MG63 (cell line): ENCODE measurements around the gene ITGB3. TPM values are rescaled to one million over a fixed set of nuclear protein-coding genes. Genes with fewer than 3 reads are reported as not detected.
A peak's percentile ranks its signal among the peaks of the same experiment; 100 is the strongest.
"Not testable (repeated sequence)": the region's sequence is repeated elsewhere in the genome, so short reads cannot be mapped to it uniquely, and the experiment has no call there.

Experiments used
- DNase-seq: peaks from one replicate; pipeline ENCODE4 v3.0.0-alpha.2; 2020
- H3K27me3 ChIP-seq: fragments of 250-450 bp; sonication (Bioruptor Pico); 2 replicates; pipeline ENCODE4 v1.5.1; 2020; ENCODE audit warnings: mild to moderate bottlenecking, moderate library complexity
- H3K36me3 ChIP-seq: fragments of 250-450 bp; sonication (Bioruptor Pico); 2 replicates; pipeline ENCODE4 v1.5.1; 2020; ENCODE audit warnings: mild to moderate bottlenecking, moderate library complexity
- H3K4me3 ChIP-seq: fragments of 250-450 bp; sonication (Bioruptor Pico); 2 replicates; pipeline ENCODE4 v1.5.1; 2020; ENCODE audit warnings: mild to moderate bottlenecking, moderate library complexity
- H3K9me3 ChIP-seq: fragments of 250-450 bp; sonication (Bioruptor Pico); 2 replicates; pipeline ENCODE4 v1.5.1; 2020; ENCODE audit warnings: mild to moderate bottlenecking, moderate library complexity
- total RNA-seq: library from RNA; depleted of rRNA; stranded (reverse); fragments of >200 nt; shearing (Covaris generic); gene quantifications from 2 replicates; pipeline ENCODE4 v1.2.3, GENCODE V29; 2014; ENCODE audit warnings: low replicate concordance

The ITGB3 gene
- total RNA-seq, 1 experiment from 2014 or later = 12.1 TPM

- Histone ChIP-seq H3K36me3 (no peaks in the 10 kb centered on the region), H3K4me3 (no peak overlapping the region), H3K9me3 (peaks cover 2% of the 10 kb centered on the region; the same call in 1 of the 2 replicates), H3K27me3 (no peaks in the 10 kb centered on the region)
- DNase-seq = no peak
Observed at GRCh38 chr17:47219621-47220475, 33.8 kb upstream of the ITGB3 start.

DNA sequence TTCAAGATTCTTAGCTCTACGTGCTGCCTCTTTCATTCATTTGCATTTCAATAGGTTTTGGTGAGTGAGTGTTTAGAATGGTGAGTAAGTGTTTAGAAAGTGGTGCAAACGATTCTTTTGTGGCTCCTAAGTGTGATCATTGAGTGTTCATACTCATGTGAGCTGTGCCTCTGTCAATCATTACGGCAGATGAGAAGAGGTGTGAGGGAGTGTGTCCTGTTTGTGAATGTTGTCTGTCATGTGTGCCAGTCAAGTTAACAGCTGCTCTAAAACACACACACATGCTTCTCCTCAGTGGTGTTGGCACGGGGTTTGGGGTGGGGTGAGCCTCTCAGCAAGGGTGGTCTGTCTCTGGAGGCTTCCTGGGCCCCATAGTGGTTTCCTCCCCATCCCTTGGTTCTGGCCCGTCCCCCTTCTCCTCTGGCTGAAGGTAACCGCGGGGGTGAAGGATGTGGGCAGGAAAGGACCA is 33.1 kb upstream of the ITGB3 start:
- DNase-seq = no peak
- Histone ChIP-seq H3K4me3 (no peak overlapping the region), H3K9me3 (peaks cover 2% of the 10 kb centered on the region; the same call in 1 of the 2 replicates), H3K36me3 (no peaks in the 10 kb centered on the region), H3K27me3 (no peaks in the 10 kb centered on the region)

DNA sequence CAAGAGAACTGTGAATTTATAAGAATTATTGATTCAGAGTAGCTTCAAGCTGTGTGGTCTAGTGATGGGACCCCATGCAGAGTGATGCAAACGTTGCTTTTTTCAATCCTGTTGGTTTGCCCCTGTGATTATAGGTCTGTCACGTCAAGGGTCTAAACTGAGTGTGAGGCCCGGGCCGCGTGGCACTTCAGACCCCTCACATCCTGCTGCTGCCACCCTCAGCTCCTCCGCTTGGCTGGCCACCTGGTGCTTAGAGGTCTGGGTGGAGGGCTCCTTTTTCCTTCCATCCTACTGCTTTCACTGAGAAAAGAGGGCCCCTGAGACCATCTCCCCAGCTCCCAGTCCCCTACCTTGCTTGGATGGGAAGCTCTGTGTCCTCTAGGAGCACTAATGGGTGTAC is 32.5 kb upstream of the ITGB3 start:
- peaks cover 2% of the 10 kb centered on the region; the same call in 1 of the 2 replicates for H3K9me3 ChIP-seq
- H3K36me3 ChIP-seq = no peaks in the 10 kb centered on the region
- H3K4me3 ChIP-seq = no peak overlapping the region
- DNase-seq = no peak
- no peaks in the 10 kb centered on the region for H3K27me3 ChIP-seq

- Histone ChIP-seq H3K27me3 (no peaks in the 10 kb centered on the region), H3K36me3 (no peaks in the 10 kb centered on the region)
Observed at GRCh38 chr17:47222047-47222446, 31.6 kb upstream of the ITGB3 start.

DNA sequence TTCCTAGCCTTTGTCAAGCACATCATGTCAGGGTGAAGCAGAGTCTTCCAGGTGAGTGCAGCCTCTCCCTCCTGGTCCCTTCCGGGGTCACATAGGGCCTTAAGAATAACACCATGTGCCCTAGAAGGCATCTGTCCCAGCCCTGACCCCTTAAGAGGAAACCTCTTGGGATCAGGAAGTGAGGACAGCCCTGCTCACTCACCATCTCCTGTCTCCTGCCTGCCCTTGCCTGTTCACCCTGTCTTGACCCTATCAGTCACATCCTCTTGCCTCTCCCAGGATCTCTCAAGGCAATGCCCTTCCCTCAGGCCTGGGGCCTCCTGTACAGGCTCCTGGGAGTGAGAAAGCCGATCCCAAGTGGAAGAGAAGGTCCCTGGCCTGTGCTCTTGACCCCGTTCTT is 30.6 kb upstream of the ITGB3 start:
- H3K9me3 ChIP-seq = peaks cover 2% of the 10 kb centered on the region; the same call in 1 of the 2 replicates
- H3K36me3 ChIP-seq = no peaks in the 10 kb centered on the region
- H3K27me3 ChIP-seq = no peaks in the 10 kb centered on the region
- no peak overlapping the region for H3K4me3 ChIP-seq
- peak; percentile 21 for DNase-seq

More at GRCh38 chr17:47222047-47222446, 31.6 kb upstream of the ITGB3 start:
- DNase-seq = no peak
- Histone ChIP-seq H3K9me3 (peaks cover 2% of the 10 kb centered on the region; the same call in 1 of the 2 replicates), H3K4me3 (no peak overlapping the region)

GRCh38 chr17:47223460-47223859 is 30.2 kb upstream of the ITGB3 start:
- peaks cover 2% of the 10 kb centered on the region; the same call in 1 of the 2 replicates for H3K9me3 ChIP-seq
- no peak for DNase-seq

GRCh38 chr17:47224077-47224476 is 29.6 kb upstream of the ITGB3 start:
- not testable (repeated sequence) for H3K27me3 ChIP-seq, H3K4me3 ChIP-seq, H3K9me3 ChIP-seq, DNase-seq, H3K36me3 ChIP-seq

More at GRCh38 chr17:47223460-47223859, 30.2 kb upstream of the ITGB3 start:
- H3K27me3 ChIP-seq = no peaks in the 10 kb centered on the region
- no peak overlapping the region for H3K4me3 ChIP-seq
- no peaks in the 10 kb centered on the region for H3K36me3 ChIP-seq

GRCh38 chr17:47224966-47225365 is 28.7 kb upstream of the ITGB3 start:
- DNase-seq = no peak
- Histone ChIP-seq H3K36me3 (no peaks in the 10 kb centered on the region), H3K4me3 (no peak overlapping the region), H3K9me3 (peaks cover 2% of the 10 kb centered on the region; the same call in 1 of the 2 replicates), H3K27me3 (no peaks in the 10 kb centered on the region)

GRCh38 chr17:47225436-47225858 is 28.2 kb upstream of the ITGB3 start:
- peak; percentile 85 for DNase-seq
- Histone ChIP-seq H3K27me3 (no peaks in the 10 kb centered on the region), H3K9me3 (peaks cover 2% of the 10 kb centered on the region; the same call in 1 of the 2 replicates), H3K4me3 (no peak overlapping the region), H3K36me3 (no peaks in the 10 kb centered on the region)

GRCh38 chr17:47225911-47226688 is 27.5 kb upstream of the ITGB3 start:
- no peaks in the 10 kb centered on the region for H3K36me3 ChIP-seq
- peaks cover 2% of the 10 kb centered on the region; the same call in 1 of the 2 replicates for H3K9me3 ChIP-seq
- no peak for DNase-seq
- no peak overlapping the region for H3K4me3 ChIP-seq
- H3K27me3 ChIP-seq = no peaks in the 10 kb centered on the region

- H3K27me3 ChIP-seq = no peaks in the 10 kb centered on the region
- H3K4me3 ChIP-seq = no peak overlapping the region
- H3K9me3 ChIP-seq = peaks cover 2% of the 10 kb centered on the region; the same call in 1 of the 2 replicates
- no peaks in the 10 kb centered on the region for H3K36me3 ChIP-seq
- no peak for DNase-seq
Observed at GRCh38 chr17:47227862-47228261, 25.8 kb upstream of the ITGB3 start.

DNA sequence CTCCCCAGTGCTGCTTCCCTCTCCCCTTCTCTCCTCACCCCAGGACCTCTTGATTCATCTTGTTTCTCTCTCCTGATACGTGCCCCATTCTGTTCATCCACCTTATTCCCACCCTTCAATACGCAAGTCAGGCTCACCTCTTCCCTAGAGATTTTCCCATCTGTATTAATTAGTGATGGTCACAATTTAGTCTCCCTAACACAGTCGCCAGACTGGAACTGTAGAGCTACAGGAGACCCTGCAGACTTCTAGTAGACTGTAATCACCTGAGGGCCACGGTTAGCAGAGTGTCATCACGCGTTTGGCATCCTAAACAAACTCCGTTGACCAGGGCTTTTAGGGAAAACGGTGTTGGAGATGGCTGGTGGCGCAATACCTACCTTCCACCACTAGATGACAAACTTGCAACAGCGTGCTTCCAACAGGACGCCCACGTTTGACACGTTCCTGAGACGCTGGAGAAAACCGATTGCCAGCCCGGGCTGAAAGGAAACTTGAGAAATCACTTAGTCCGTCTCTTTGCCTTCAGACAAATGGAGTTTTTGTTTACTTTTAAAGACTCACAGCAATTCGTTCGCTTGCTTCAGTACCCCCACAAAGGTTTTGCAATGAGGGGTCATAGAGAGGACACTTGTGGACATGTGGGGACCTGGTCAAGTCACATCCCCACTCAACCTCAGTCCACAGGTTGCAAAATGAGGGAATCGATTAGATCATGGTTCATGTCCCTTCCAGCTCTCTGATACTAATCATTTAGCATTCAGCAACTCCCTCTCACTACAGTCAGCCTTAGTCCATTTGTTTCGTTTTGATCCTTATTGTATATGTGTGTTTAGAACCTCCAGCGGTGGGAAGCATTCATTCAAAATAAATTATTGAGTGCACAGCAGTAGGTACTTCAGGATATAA is 23.8 kb upstream of the ITGB3 start:
- Histone ChIP-seq H3K27me3 (no peaks in the 10 kb centered on the region), H3K36me3 (no peaks in the 10 kb centered on the region), H3K4me3 (no peak overlapping the region; the same call in 1 of the 2 replicates), H3K9me3 (no peaks in the 10 kb centered on the region)
- DNase-seq = peak; percentile 90

DNA sequence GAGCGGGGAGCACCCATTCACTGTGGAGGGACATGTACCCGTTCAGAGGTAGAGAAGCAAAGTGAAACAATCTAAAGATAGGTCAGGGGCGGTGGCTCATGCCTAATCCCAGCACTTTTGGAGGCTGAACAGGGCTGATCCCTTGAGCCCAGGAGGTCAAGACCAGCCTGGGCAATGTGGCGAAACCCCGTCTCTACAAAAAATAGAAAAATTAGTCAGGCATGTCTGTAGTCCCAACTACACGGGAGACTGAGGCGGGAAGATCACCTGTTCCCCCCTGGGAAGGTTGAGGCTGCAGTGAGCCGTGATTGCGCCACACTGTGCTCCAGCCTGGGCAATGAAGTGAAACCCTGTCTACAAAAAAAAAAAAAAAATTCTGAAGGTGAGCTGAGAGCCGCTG is 22.8 kb upstream of the ITGB3 start:
- Histone ChIP-seq H3K36me3 (no peaks in the 10 kb centered on the region), H3K9me3 (no peaks in the 10 kb centered on the region; the same call in 1 of the 2 replicates), H3K27me3 (no peaks in the 10 kb centered on the region), H3K4me3 (no peak overlapping the region)
- no peak for DNase-seq

DNA sequence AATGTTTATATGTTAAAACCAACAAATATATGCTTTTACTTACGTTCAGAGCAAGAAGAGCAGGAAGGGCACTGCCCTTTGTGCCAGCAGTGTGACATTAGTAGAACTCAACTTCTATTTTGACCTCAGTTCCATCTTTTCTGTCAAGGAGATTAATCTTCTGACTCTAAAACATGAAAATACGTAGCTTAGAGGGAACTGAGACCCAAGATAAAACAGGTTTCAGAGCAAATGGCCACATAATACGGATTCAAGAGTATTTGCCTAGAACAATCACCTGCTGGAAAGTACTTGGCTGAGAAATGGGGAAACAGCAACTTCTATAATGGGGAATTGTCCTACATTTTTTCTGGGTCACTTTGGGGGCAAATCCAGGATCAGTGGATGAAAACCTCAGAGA is 22.3 kb upstream of the ITGB3 start:
- no peak overlapping the region for H3K4me3 ChIP-seq
- H3K36me3 ChIP-seq = no peaks in the 10 kb centered on the region
- DNase-seq = no peak
- H3K27me3 ChIP-seq = no peaks in the 10 kb centered on the region
- no peaks in the 10 kb centered on the region; the same call in 1 of the 2 replicates for H3K9me3 ChIP-seq

- Histone ChIP-seq H3K27me3 (no peaks in the 10 kb centered on the region), H3K36me3 (no peaks in the 10 kb centered on the region), H3K4me3 (no peak overlapping the region), H3K9me3 (no peaks in the 10 kb centered on the region; the same call in 1 of the 2 replicates)
- no peak for DNase-seq
Observed at GRCh38 chr17:47231866-47232265, 21.8 kb upstream of the ITGB3 start.

DNA sequence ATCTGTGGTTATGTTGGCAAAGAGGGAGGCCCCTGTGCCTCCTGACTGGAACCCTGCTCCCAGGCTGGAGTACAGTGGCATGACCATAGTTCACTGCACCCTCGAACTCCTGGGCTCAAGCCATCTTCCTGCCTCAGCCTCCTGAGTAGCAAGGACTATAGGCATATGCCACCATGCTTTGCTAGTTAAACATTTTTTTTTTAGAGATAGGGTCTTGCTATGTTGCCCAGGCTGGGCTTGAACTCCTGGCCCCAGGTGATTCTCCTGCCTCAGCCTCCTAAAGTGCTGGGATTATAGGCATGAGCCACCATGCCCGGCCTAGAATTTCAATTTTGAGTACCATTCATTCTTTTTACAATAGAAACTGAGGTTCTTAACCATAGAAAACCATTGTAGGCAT is 21.2 kb upstream of the ITGB3 start:
- no peak for DNase-seq
- Histone ChIP-seq H3K4me3 (no peak overlapping the region), H3K36me3 (no peaks in the 10 kb centered on the region), H3K9me3 (peaks cover 4% of the 10 kb centered on the region), H3K27me3 (no peaks in the 10 kb centered on the region)
